Testis (tissue), 2 donors: ENCODE results near the gene GABRB3.

ENCODE experiments used
- POLR2A ChIP-seq: fragments of 450-650 bp; IDR thresholded peaks from one replicate; pipeline ENCODE4 v1.6.1; 2017; ENCODE audit warnings: antibody characterized with exemption, mild to moderate bottlenecking, moderate library complexity
- TF ChIP-seq, protein P1 (sequence below), 3 experiments: fragments of 450-650 bp in 2 of 3; fragments of 200-600 bp in 1 of 3; sonication (generic) in 1 of 3; IDR thresholded peaks; one replicate each; pipeline ENCODE4 v1.5.1; 2016 to 2019; ENCODE audit warnings: antibody characterized with exemption in 3 of 3, mild to moderate bottlenecking in 2 of 3, moderate library complexity in 1 of 3

DNA sequence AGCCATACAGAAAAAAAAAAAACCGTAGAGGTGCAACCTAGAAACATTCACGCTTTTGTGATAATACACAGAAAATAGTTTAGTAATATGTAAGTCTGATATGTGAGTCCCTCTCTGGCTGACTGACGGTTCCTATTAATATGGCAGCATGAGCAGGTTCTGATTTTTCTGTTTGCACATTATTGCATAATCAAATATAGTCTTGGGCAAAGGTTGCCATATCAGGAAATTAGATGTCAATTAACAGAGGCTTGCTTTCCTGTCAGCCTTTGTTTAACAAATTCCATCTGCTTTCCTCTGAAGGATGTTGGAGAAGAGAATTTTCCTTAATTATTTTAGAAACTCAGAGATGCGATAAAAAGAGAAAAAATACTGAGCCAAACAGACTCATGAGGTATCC, 14.8 kb downstream of the GABRB3 start:
- TF ChIP-seq, protein P1, sequence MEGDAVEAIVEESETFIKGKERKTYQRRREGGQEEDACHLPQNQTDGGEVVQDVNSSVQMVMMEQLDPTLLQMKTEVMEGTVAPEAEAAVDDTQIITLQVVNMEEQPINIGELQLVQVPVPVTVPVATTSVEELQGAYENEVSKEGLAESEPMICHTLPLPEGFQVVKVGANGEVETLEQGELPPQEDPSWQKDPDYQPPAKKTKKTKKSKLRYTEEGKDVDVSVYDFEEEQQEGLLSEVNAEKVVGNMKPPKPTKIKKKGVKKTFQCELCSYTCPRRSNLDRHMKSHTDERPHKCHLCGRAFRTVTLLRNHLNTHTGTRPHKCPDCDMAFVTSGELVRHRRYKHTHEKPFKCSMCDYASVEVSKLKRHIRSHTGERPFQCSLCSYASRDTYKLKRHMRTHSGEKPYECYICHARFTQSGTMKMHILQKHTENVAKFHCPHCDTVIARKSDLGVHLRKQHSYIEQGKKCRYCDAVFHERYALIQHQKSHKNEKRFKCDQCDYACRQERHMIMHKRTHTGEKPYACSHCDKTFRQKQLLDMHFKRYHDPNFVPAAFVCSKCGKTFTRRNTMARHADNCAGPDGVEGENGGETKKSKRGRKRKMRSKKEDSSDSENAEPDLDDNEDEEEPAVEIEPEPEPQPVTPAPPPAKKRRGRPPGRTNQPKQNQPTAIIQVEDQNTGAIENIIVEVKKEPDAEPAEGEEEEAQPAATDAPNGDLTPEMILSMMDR (IDR thresholded peaks at IDR 0.05), result no peak
- TF ChIP-seq POLR2A, result no peak
